HG03159 (cell line): Measurements from ENCODE around the gene EEF1AKMT1.
A peak's percentile ranks its signal among the peaks of the same experiment; 100 is the strongest.

Experiments
- ATAC-seq: cut with Tn5 transposase; IDR thresholded peaks from one replicate; pipeline ENCODE4 v1.9.1; 2021; ENCODE audit warnings: mild to moderate bottlenecking, moderate library complexity; ENCODE audit not compliant: unreplicated experiment

Gene EEF1AKMT1

GRCh38 chr13:20720499-20720898 is 53.3 kb downstream of the EEF1AKMT1 start:
- ATAC-seq: no peak

GRCh38 chr13:20719783-20720182 is 54.0 kb downstream of the EEF1AKMT1 start:
- no peak for ATAC-seq

GRCh38 chr13:20718958-20719566 is 54.7 kb downstream of the EEF1AKMT1 start:
- no peak for ATAC-seq

- ATAC-seq: no peak
Measured at GRCh38 chr13:20717581-20718542, 55.9 kb downstream of the EEF1AKMT1 start.

GRCh38 chr13:20716951-20717350 is 56.8 kb downstream of the EEF1AKMT1 start:
- ATAC-seq: no peak

GRCh38 chr13:20715330-20715712 is 58.4 kb downstream of the EEF1AKMT1 start:
- no peak for ATAC-seq

GRCh38 chr13:20714563-20715329 is 59.0 kb downstream of the EEF1AKMT1 start:
- ATAC-seq: no peak

- ATAC-seq: no peak
Measured at GRCh38 chr13:20714161-20714560, 59.6 kb downstream of the EEF1AKMT1 start.

GRCh38 chr13:20713751-20714150 is 60.0 kb downstream of the EEF1AKMT1 start:
- no peak for ATAC-seq

GRCh38 chr13:20713014-20713376 is 60.8 kb downstream of the EEF1AKMT1 start:
- ATAC-seq: no peak

GRCh38 chr13:20711301-20712044 is 62.3 kb downstream of the EEF1AKMT1 start:
- ATAC-seq: no peak

GRCh38 chr13:20709782-20710181 is 64.0 kb downstream of the EEF1AKMT1 start:
- no peak for ATAC-seq

GRCh38 chr13:20709369-20709768 is 64.4 kb downstream of the EEF1AKMT1 start:
- no peak for ATAC-seq

- ATAC-seq: no peak
Measured at GRCh38 chr13:20708216-20708615, 65.5 kb downstream of the EEF1AKMT1 start.

- no peak for ATAC-seq
Measured at GRCh38 chr13:20706661-20707060, 67.1 kb downstream of the EEF1AKMT1 start.

- ATAC-seq: no peak
Measured at GRCh38 chr13:20704459-20705069, 69.2 kb downstream of the EEF1AKMT1 start.

- ATAC-seq: peak; percentile 92
Measured at GRCh38 chr13:20703780-20704458, 69.8 kb downstream of the EEF1AKMT1 start.

- peak; percentile 32 for ATAC-seq
Measured at GRCh38 chr13:20702915-20703779, 70.6 kb downstream of the EEF1AKMT1 start, which contains the start of gene IL17D. Gene IL17D, plus strand, starts transcription at chr13:20703699. Its CDS starts 303 bp downstream, at chr13:20704002.

- no peak for ATAC-seq
Measured at GRCh38 chr13:20702530-20702914, 71.2 kb downstream of the EEF1AKMT1 start.
